ENCODE data around the gene FAM136A. TPM values are rescaled to one million over a fixed set of nuclear protein-coding genes. Genes with fewer than 3 reads are reported as not detected.

The FAM136A gene
- total and polyA plus RNA-seq, 2 of the 13 experiments (the other 11 are each of a cell fraction or from before 2014, with no cell fraction given) = 77.8 to 126 TPM

DNA sequence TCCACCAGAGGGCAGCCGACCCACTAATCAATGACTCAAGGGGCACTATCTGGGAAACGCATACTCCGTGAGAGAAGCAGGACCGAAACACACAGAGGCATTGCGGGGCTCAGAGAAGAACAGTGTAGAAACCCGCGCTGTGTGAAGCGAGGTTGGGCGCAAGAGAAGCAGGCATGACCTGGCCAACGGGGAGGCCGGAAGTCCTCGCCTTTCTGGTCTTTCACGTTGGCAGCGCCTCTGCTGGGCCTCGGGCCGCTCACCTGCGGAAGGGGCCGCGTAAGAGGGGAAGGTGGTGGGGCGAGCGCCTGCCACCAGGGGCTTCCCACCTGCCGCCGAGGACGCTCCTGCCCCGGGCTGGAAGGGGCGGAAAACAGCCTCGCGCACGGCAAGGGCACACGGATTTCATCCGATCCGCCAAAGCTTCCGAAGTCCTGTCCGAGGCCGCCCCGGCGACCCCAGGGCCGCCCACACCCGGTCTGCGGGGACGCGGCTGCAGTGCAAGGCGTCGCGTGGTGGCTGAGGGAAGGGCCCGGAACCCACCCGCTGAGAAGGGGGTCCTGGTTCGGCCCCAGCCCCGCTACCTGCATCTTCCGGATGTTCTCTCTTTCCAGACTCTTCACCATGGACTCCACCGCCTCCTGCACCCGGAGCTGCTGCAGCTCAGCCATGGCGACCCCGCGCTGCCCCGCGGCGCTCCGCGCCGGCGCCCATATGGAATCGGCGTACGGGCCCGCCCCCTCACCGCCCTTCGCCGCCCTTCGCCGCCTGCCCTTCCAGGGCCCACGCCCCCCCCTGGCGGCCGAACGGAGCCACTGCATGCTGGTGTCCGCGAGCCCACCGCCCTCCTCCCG is at the start of gene FAM136A (continued):
- TF ChIP-seq, protein P1, sequence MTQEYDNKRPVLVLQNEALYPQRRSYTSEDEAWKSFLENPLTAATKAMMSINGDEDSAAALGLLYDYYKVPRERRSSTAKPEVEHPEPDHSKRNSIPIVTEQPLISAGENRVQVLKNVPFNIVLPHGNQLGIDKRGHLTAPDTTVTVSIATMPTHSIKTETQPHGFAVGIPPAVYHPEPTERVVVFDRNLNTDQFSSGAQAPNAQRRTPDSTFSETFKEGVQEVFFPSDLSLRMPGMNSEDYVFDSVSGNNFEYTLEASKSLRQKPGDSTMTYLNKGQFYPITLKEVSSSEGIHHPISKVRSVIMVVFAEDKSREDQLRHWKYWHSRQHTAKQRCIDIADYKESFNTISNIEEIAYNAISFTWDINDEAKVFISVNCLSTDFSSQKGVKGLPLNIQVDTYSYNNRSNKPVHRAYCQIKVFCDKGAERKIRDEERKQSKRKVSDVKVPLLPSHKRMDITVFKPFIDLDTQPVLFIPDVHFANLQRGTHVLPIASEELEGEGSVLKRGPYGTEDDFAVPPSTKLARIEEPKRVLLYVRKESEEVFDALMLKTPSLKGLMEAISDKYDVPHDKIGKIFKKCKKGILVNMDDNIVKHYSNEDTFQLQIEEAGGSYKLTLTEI (CRISPR knock-in tag; conservative IDR thresholded peaks at IDR 0.05) = no peak
- TF ChIP-seq NFATC3 (CRISPR knock-in tag; IDR thresholded peaks at IDR 0.05) (peak; percentile 59; the same call in 1 of the 2 replicates), TP53 (CRISPR knock-in tag; conservative IDR thresholded peaks at IDR 0.05) (0 out of 2 replicates have a peak, but pooled peaks have one; percentile 77), MIER2 (CRISPR knock-in tag; IDR thresholded peaks at IDR 0.05) (peak; percentile 57), EHMT2 (IDR thresholded peaks at IDR 0.05; ENCODE audit: borderline replicate concordance, low read depth, low read length) (0 out of 2 replicates have a peak, but pooled peaks have one; percentile 22), ZNF367 (CRISPR knock-in tag; IDR thresholded peaks at IDR 0.05; ENCODE audit: borderline replicate concordance) (peak; percentile 94), SMAD9 (CRISPR knock-in tag; IDR thresholded peaks at IDR 0.05) (0 out of 2 replicates have a peak, but pooled peaks have one; percentile 46), PRMT3 (CRISPR knock-in tag; IDR thresholded peaks at IDR 0.05; ENCODE audit: borderline replicate concordance, low read depth) (no peak), MAF1 (CRISPR knock-in tag; IDR thresholded peaks at IDR 0.05; ENCODE audit: borderline replicate concordance) (peak; percentile 92; the same call in 1 of the 2 replicates), ZSCAN31 (CRISPR knock-in tag; IDR thresholded peaks at IDR 0.05; ENCODE audit: low read depth) (peak; percentile 73; the same call in 1 of the 2 replicates), CBX5 (CRISPR knock-in tag; IDR thresholded peaks at IDR 0.05; ENCODE audit: borderline replicate concordance) (peak; percentile 81), NCOA1 (CRISPR knock-in tag; IDR thresholded peaks at IDR 0.05) (peak; percentile 86; the same call in 1 of the 2 replicates), ZNF430 (CRISPR knock-in tag; IDR thresholded peaks at IDR 0.05) (peak; percentile 56; the same call in 1 of the 2 replicates), MEIS1 (CRISPR knock-in tag; IDR thresholded peaks at IDR 0.05; ENCODE audit: borderline replicate concordance) (peak; percentile 92; the same call in 1 of the 2 replicates), HNRNPLL (IDR thresholded peaks at IDR 0.05; ENCODE audit: low read depth, low read length, poor library complexity, severe bottlenecking) (peak; percentile 87), ZNF713 (CRISPR knock-in tag; IDR thresholded peaks at IDR 0.05) (0 out of 2 replicates have a peak, but pooled peaks have one; percentile 23), ZNF777 (CRISPR knock-in tag; IDR thresholded peaks at IDR 0.05) (peak; percentile 81), ZNF564 (CRISPR knock-in tag; IDR thresholded peaks at IDR 0.05) (peak; percentile 91), ASH2L (IDR thresholded peaks at IDR 0.05; ENCODE audit: insufficient read length, low read depth, low read length) (peak; percentile 89)
- TF ChIP-seq, protein P2, sequence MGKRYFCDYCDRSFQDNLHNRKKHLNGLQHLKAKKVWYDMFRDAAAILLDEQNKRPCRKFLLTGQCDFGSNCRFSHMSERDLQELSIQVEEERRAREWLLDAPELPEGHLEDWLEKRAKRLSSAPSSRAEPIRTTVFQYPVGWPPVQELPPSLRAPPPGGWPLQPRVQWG (CRISPR knock-in tag; IDR thresholded peaks at IDR 0.05; ENCODE audit: borderline replicate concordance, low read depth) = 0 out of 2 replicates have a peak, but pooled peaks have one; percentile 22
- TF ChIP-seq, protein P3, sequence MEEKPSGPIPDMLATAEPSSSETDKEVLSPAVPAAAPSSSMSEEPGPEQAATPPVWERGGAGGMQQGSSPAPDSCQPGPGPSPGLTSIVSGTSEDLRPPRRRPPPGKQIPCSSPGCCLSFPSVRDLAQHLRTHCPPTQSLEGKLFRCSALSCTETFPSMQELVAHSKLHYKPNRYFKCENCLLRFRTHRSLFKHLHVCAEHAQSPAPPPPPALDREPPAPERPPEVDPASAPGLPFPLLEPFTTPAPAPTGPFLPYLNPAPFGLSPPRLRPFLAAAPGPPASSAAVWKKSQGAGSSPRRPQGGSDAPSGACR (CRISPR knock-in tag; IDR thresholded peaks at IDR 0.05) = peak; percentile 92
- TF ChIP-seq, protein P4, sequence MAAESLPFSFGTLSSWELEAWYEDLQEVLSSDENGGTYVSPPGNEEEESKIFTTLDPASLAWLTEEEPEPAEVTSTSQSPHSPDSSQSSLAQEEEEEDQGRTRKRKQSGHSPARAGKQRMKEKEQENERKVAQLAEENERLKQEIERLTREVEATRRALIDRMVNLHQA (CRISPR knock-in tag; IDR thresholded peaks at IDR 0.05) = no peak
- TF ChIP-seq, protein P5, sequence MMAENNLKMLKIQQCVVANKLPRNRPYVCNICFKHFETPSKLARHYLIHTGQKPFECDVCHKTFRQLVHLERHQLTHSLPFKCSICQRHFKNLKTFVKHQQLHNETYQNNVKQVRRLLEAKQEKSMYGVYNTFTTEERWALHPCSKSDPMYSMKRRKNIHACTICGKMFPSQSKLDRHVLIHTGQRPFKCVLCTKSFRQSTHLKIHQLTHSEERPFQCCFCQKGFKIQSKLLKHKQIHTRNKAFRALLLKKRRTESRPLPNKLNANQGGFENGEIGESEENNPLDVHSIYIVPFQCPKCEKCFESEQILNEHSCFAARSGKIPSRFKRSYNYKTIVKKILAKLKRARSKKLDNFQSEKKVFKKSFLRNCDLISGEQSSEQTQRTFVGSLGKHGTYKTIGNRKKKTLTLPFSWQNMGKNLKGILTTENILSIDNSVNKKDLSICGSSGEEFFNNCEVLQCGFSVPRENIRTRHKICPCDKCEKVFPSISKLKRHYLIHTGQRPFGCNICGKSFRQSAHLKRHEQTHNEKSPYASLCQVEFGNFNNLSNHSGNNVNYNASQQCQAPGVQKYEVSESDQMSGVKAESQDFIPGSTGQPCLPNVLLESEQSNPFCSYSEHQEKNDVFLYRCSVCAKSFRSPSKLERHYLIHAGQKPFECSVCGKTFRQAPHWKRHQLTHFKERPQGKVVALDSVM (CRISPR knock-in tag; IDR thresholded peaks at IDR 0.05) = 0 out of 2 replicates have a peak, but pooled peaks have one; percentile 12

All from HepG2 (cell line).